A549 treated with CORT108297 at 1 μM for 4 hours (cell line): Measurements from ENCODE around the gene RAD52. TPM values are rescaled to one million over a fixed set of nuclear protein-coding genes. Genes with fewer than 3 reads are reported as not detected.

Experiments used
- total RNA-seq: library from RNA; stranded (reverse); fragments of 200-300 nt; extraction: Qiagen RNA extraction; gene quantifications from 5 replicates; pipeline ENCODE4 v1.2.3, GENCODE V29; 2022

The RAD52 gene
- total RNA-seq: 8.1 to 12.8 TPM (median 10.7 TPM) in 5 replicates

DNA sequence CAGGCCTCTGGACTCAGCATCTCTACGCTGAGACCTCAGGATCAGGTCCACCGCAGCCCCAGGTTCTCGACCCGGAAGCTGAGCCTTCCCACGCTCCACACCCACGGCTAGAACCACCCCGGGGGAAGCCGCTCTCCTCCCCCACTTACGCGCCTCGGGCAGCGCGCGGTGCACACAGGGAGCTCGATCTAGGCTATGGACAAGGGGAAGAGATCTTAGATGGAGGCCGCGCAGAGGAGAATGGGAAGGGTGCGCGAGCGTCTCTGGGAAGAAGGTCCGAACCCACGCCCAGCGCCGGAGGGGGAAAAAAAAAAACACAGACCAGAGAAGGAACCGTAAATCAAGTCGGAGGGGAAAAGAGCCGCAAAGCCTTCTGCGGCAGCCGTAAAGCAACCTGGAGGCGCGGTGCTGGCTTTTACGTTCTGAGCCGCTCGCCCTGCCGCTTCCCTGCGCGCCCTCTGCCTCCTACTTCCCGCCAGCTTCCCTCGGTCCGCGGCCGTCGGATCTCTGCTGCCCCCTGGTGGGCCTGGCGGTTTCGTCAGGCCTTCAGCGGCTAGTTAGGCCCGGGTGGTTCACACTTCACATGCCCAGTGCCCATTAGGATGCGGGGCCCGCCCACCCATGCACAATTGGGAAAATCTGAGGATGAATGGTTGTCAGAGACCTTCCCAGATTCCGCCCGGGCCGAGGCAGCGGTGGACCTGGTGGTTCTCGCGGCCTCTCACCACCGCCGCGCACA, at the start of gene RAD52:
TSS of gene RAD52 (minus strand) at position 242 of the 739 bp plus-strand sequence. CDS start 16,636 bp downstream, outside the sequence.

DNA sequence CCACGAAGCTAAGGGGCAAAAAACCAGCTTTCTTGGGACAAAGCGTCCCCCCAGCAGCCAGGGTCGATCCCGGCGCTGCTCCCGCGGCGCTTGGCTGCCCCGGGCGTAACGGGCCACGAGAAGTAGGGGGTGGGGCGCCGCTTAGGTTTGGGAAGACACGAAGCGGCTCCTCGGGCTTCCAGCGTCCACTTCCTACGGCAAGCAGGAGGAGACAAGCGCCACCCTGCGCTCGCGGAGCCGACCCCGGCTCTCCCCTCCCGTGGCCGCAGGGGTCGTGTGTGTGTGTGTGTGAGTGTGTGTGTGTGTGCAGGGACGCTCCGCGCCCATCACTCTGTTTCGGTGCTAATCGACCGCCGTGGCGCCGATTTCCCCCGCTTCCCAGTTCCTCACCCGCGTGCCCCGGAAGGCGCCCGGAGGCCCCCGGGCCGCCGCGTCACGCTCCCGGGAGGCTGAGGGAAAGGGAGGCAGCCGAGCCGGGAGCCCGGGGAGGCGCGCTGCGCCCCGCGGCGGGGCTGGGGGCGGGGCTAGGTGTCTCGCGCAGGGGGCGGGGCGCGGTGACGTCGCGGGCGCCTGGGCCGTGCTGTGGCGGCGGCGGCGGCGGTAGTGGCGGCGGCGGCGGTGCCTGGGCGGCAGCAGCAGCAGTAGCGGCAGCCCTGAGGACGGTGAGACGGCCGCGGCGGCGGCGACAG, 41.3 kb upstream of the RAD52 start, which contains the start of gene ERC1:
TSS of gene ERC1 (plus strand) at position 563 of the 689 bp plus-strand sequence. CDS start 36,681 bp downstream, outside the sequence.

Other genes starting within 250 kb of the RAD52 start
- gene WNK1, start 197.1 kb downstream of the RAD52 start, total RNA-seq: 64.9 to 89.9 TPM (median 81.4 TPM) in 5 replicates
- gene ERC1, start 41.5 kb upstream of the RAD52 start, total RNA-seq: 10.9 to 17.8 TPM (median 15.1 TPM) in 5 replicates